ENCODE results near the gene SRGAP1. TPM values are rescaled to one million over a fixed set of nuclear protein-coding genes. Genes with fewer than 3 reads are reported as not detected.

The SRGAP1 gene
- total and polyA plus RNA-seq, 2 of the 8 experiments (the other 6 are each of a cell fraction or from before 2014, with no cell fraction given), result 3.2 to 7.3 TPM

DNA sequence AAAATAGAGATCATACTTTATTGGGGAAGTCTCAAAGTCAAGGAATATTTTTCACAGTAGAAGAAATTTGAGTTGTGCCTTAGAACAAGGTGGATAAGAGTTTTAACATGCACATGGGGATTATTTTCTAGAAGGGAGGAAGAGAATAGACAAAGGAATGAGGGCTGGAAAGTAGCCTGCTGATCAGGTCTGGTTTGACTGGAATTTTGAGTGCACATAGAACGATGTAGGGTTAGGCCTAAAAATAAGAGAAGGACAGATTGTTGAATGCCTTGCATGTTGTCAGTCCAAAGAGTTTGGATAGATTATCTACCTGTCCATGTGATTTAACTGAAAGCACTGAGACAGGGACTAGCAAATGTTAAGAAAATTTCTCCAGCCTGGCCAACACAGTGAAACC lies 87.2 kb downstream of the SRGAP1 start:
- Histone ChIP-seq H3K9me3 (ENCODE audit: insufficient read depth in 2 of 2, low read depth in 1 of 2, low read length in 1 of 2) (no peaks in the 10 kb centered on the region), H3K14ac (ENCODE audit: insufficient read length) (no peak overlapping the region), H2BK120ac (replicated peaks; ENCODE audit: low read depth, low read length) (no peak overlapping the region), H4K91ac (replicated peaks; ENCODE audit: insufficient read length, low read length) (no peak overlapping the region), H2BK15ac (ENCODE audit: low read length) (no peak overlapping the region), H3K9ac (replicated peaks in 1 of 4; ENCODE audit: extremely low read depth in 1 of 4, low read depth in 3 of 4, low read length in 3 of 4) (no peak overlapping the region), H2AFZ (ENCODE audit: low read length) (no peak overlapping the region), H3K27ac (ENCODE audit: low read depth, low read length) (no peak overlapping the region), H3K4me3 (ENCODE audit: extremely low read depth in 1 of 4, insufficient read depth in 2 of 4, low read depth in 3 of 4, low read length in 4 of 4) (no peak overlapping the region), H3K36me3 (ENCODE audit: control insufficient read depth in 2 of 4, insufficient read depth in 4 of 4, low read length in 3 of 4) (no peaks in the 10 kb centered on the region), H2BK20ac (ENCODE audit: low read length) (no peak overlapping the region), H3K4me2 (ENCODE audit: insufficient read depth in 1 of 2, low read depth in 2 of 2, low read length in 2 of 2) (no peak overlapping the region), H3K4ac (replicated peaks; ENCODE audit: insufficient read length, low read depth, low read length) (no peak overlapping the region), H3K4me1 (replicated peaks in 1 of 4; ENCODE audit: control insufficient read depth in 3 of 4, insufficient read depth in 4 of 4, low read length in 3 of 4) (no peaks in the 10 kb centered on the region), H3K79me1 (ENCODE audit: low read depth, low read length) (no peaks in the 10 kb centered on the region), H2AK5ac (ENCODE audit: low read depth, low read length) (no peak overlapping the region), H2BK5ac (ENCODE audit: low read depth, low read length) (no peak overlapping the region), H4K5ac (ENCODE audit: insufficient read length, low read depth, low read length) (no peak overlapping the region), H2BK12ac (ENCODE audit: low read depth, low read length) (no peak overlapping the region), H4K8ac (ENCODE audit: extremely low read depth, insufficient read depth, low read length) (no peak overlapping the region), H3K56ac (replicated peaks; ENCODE audit: insufficient read length, low read depth, low read length) (no peak overlapping the region), H4K20me1 (replicated peaks in 1 of 2; ENCODE audit: control insufficient read depth in 1 of 2, insufficient read depth in 2 of 2, low read length in 2 of 2) (no peaks in the 10 kb centered on the region), H3K18ac (ENCODE audit: extremely low read depth, low read length) (no peak overlapping the region), H3K23me2 (ENCODE audit: low read depth, low read length) (no peaks in the 10 kb centered on the region), H3K23ac (ENCODE audit: insufficient read length) (no peak overlapping the region), H3K27me3 (replicated peaks in 1 of 4; ENCODE audit: control insufficient read depth in 3 of 4, extremely low read depth in 1 of 4, insufficient read depth in 3 of 4, low read length in 3 of 4) (no peaks in the 10 kb centered on the region), H3K79me2 (ENCODE audit: control insufficient read depth in 1 of 2, insufficient read depth in 2 of 2, low read length in 2 of 2) (no peaks in the 10 kb centered on the region)
- CTCF ChIA-PET (ENCODE audit: partially characterized antibody), result no interaction called here
- TF ChIP-seq TAF1 (IDR thresholded peaks at IDR 0.05; ENCODE audit: low read depth, low read length) (no peak), RBBP5 (IDR thresholded peaks at IDR 0.05; ENCODE audit: borderline replicate concordance, low read depth, low read length) (no peak), CBX5 (IDR thresholded peaks at IDR 0.05; ENCODE audit: low read depth, low read length) (no peak)
- TF ChIP-seq, protein P1, sequence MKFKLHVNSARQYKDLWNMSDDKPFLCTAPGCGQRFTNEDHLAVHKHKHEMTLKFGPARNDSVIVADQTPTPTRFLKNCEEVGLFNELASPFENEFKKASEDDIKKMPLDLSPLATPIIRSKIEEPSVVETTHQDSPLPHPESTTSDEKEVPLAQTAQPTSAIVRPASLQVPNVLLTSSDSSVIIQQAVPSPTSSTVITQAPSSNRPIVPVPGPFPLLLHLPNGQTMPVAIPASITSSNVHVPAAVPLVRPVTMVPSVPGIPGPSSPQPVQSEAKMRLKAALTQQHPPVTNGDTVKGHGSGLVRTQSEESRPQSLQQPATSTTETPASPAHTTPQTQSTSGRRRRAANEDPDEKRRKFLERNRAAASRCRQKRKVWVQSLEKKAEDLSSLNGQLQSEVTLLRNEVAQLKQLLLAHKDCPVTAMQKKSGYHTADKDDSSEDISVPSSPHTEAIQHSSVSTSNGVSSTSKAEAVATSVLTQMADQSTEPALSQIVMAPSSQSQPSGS (IDR thresholded peaks at IDR 0.05; ENCODE audit: low read length), result no peak
- no peak for FAIRE-seq
- DNase-seq (ENCODE audit: low read depth in 1 of 2, low spot score in 2 of 2), result no peak
- 87% methylated on average over 1 of the region's 1 CpG; no CpG with 5 or more reads in 1 of the 2 experiments for WGBS, 2 experiments (ENCODE audit: extremely low coverage in 1 of 2, insufficient coverage in 1 of 2, insufficient read length in 1 of 2, insufficient replicate concordance in 2 of 2, low coverage in 1 of 2, low lambda C conversion rate in 2 of 2, missing lambda C conversion rate in 1 of 2)
- POLR2A ChIA-PET (ENCODE audit: partially characterized antibody), result no interaction called here
